Spleen (tissue), 7 donors: ENCODE data around the gene FRMD5.

Experiments used
- POLR2A ChIP-seq, 3 donors: fragments of 450-650 bp; IDR thresholded peaks; one replicate each; pipeline ENCODE4 v1.5.1; 2017; ENCODE audit warnings: antibody characterized with exemption in 3 of 3, mild to moderate bottlenecking in 1 of 3
- TF ChIP-seq, protein P1 (sequence below), 11 experiments: fragments of 200-600 bp in 7 of 11; fragments of 450-650 bp in 4 of 11; sonication (generic) in 4 of 11; IDR thresholded peaks in 8 of 11; conservative IDR thresholded peaks in 3 of 11; 1 replicate in 7 of 11; 2 replicates in 4 of 11; pipeline versions ENCODE4 v1.4.0 to v1.8.0; 2016 to 2021; ENCODE audit warnings: antibody characterized with exemption in 11 of 11, inconsistent platforms in 4 of 11, mild to moderate bottlenecking in 1 of 11
- donor health status: DM: no; HTN: no; CAD: no; lungs with moderate emphysema.
- donor health status: DM: no; HTN: no; CAD: no.
- donor health status: DM: no; HTN: no; CAD: no.

DNA sequence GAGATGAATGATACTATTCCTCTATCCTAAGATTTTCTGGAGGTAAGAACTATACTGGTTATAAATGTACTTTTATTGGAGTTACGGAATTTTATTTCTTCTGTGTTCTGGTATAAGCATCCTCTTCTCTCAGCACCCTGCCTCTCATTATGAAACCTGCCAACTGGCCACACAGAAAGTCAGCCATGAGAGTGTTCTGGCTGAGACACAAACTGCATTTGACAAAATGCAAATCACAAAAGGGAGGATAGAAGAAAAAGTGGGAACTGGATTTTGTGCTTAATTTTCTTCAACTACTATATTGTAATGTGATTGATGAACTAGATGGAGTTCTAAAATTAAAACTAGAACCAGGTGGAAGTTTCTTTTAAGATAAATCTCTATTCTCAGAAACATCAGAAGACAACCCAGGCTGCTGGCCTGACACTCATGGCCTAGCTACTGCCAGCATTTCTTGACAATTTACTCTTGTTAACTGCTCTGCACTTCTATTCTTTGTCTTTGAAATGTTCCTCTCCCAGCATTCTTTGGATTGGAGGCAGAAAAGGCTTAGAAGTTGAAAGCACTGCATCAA is 225.2 kb downstream of the FRMD5 start:
- TF ChIP-seq, protein P1, sequence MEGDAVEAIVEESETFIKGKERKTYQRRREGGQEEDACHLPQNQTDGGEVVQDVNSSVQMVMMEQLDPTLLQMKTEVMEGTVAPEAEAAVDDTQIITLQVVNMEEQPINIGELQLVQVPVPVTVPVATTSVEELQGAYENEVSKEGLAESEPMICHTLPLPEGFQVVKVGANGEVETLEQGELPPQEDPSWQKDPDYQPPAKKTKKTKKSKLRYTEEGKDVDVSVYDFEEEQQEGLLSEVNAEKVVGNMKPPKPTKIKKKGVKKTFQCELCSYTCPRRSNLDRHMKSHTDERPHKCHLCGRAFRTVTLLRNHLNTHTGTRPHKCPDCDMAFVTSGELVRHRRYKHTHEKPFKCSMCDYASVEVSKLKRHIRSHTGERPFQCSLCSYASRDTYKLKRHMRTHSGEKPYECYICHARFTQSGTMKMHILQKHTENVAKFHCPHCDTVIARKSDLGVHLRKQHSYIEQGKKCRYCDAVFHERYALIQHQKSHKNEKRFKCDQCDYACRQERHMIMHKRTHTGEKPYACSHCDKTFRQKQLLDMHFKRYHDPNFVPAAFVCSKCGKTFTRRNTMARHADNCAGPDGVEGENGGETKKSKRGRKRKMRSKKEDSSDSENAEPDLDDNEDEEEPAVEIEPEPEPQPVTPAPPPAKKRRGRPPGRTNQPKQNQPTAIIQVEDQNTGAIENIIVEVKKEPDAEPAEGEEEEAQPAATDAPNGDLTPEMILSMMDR (IDR thresholded peaks at IDR 0.05 in 8 of 11, conservative IDR thresholded peaks at IDR 0.05 in 3 of 11) = no peak
- no peak for TF ChIP-seq POLR2A (IDR thresholded peaks at IDR 0.05)
